Activated T-cell treated with anti-CD3 and anti-CD28 coated beads for 4 hours (primary cell): ENCODE data around the gene PTPRN2.
"Not testable (repeated sequence)": the region's sequence is repeated elsewhere in the genome, so short reads cannot be mapped to it uniquely, and the experiment has no call there.

ENCODE experiments used
- DNase-seq: peaks from one replicate; pipeline ENCODE4 v3.0.0-alpha.2; 2020

The PTPRN2 gene

GRCh38 chr7:158431941-158432347, 155.7 kb downstream of the PTPRN2 start:
- no peak for DNase-seq

- no peak for DNase-seq
Measured at GRCh38 chr7:158431055-158431940, 156.3 kb downstream of the PTPRN2 start.

GRCh38 chr7:158430308-158431034, 157.2 kb downstream of the PTPRN2 start:
- no peak for DNase-seq

- DNase-seq: no peak
Measured at GRCh38 chr7:158428837-158429753, 158.5 kb downstream of the PTPRN2 start.

GRCh38 chr7:158428131-158428836, 159.3 kb downstream of the PTPRN2 start:
- no peak for DNase-seq

GRCh38 chr7:158425676-158426075, 161.9 kb downstream of the PTPRN2 start:
- DNase-seq: not testable (repeated sequence)

GRCh38 chr7:158424531-158424930, 163.1 kb downstream of the PTPRN2 start:
- no peak for DNase-seq

GRCh38 chr7:158424011-158424410, 163.6 kb downstream of the PTPRN2 start:
- DNase-seq: no peak

GRCh38 chr7:158422887-158423560, 164.6 kb downstream of the PTPRN2 start:
- DNase-seq: no peak

- DNase-seq: no peak
Measured at GRCh38 chr7:158422196-158422886, 165.3 kb downstream of the PTPRN2 start.

- no peak for DNase-seq
Measured at GRCh38 chr7:158421361-158421760, 166.3 kb downstream of the PTPRN2 start.

GRCh38 chr7:158420591-158421340, 166.9 kb downstream of the PTPRN2 start:
- DNase-seq: no peak

- no peak for DNase-seq
Measured at GRCh38 chr7:158419238-158419785, 168.3 kb downstream of the PTPRN2 start.

- not testable (repeated sequence) for DNase-seq
Measured at GRCh38 chr7:158418395-158418794, 169.2 kb downstream of the PTPRN2 start.

- no peak for DNase-seq
Measured at GRCh38 chr7:158416283-158416933, 171.2 kb downstream of the PTPRN2 start.

GRCh38 chr7:158415316-158415715, 172.3 kb downstream of the PTPRN2 start:
- no peak for DNase-seq

GRCh38 chr7:158414486-158414961, 173.1 kb downstream of the PTPRN2 start:
- DNase-seq: no peak

- DNase-seq: no peak
Measured at GRCh38 chr7:158414002-158414401, 173.6 kb downstream of the PTPRN2 start.
